Dermis blood vessel endothelial cell (primary cell): ENCODE measurements around the gene LTBP3. TPM values are rescaled to one million over a fixed set of nuclear protein-coding genes. Genes with fewer than 3 reads are reported as not detected.

Experiments used
- DNase-seq: peaks from one replicate; pipeline ENCODE4 v3.0.0; 2010
- total RNA-seq: library from RNA; depleted of rRNA; stranded (reverse); fragments of >200 nt; gene quantifications from 2 replicates; pipeline ENCODE4 v1.2.3, GENCODE V29; 2014

LTBP3 gene
- 31.1 and 48.2 TPM in 2 replicates for total RNA-seq

- DNase-seq: peak; percentile 69
Observed at GRCh38 chr11:65558002-65558929, at the start of gene LTBP3. Gene LTBP3 (minus strand): TSS chr11:65558359. CDS start chr11:65557959, 400 bp downstream.

- DNase-seq: peak; percentile 95
Observed at GRCh38 chr11:65606876-65607613, 48.9 kb upstream of the LTBP3 start.

DNA sequence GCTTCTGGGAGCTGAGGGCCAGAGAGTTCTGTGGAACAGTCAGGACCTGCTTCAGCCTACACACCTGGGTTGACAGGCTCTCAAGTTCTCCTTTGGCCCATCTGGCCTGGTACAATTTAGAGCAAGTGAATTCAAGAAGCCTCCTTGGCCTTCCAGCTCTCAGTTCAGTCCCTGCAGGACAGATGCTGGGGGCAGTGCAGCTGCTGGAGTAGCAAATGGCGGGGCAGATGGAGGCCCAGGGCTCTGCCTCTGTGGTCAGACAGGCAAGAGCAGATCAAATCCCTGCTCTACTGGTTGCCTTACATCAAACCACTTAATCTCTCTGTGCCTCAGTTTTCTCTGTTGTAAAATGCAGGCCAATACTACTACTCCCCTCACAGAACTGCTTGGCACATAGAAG is 46.1 kb upstream of the LTBP3 start:
- DNase-seq: no peak

- DNase-seq: no peak
Observed at GRCh38 chr11:65599955-65600246, 41.7 kb upstream of the LTBP3 start.

- no peak for DNase-seq
Observed at GRCh38 chr11:65599216-65599954, 41.2 kb upstream of the LTBP3 start.

- no peak for DNase-seq
Observed at GRCh38 chr11:65598258-65598699, 40.1 kb upstream of the LTBP3 start.

DNA sequence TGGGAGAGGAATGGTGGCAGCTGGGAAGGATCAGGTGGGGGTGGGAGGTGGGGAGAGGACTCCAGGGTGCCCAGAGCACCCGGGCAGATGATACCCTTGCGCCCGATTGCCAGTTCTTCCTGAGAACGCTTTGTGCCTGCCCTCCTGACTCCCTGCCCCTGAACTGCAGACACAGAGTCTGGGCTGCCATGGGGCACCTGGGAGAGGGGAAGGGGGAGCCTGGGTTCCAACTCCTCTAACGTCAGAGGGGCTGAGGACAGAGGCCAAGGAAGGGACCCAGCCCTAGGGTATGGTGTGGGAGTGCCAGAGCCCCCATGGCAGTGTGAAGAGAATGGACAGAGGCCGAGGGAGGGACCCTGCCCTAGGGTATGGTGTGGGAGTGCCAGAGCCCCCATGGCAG is 38.4 kb upstream of the LTBP3 start:
- DNase-seq: no peak

GRCh38 chr11:65595543-65596281 is 37.6 kb upstream of the LTBP3 start, which contains the start of gene KCNK7:
Gene KCNK7 (minus strand): TSS chr11:65595800. CDS start chr11:65595772, 28 bp downstream.
- DNase-seq: peak; percentile 34

GRCh38 chr11:65595131-65595530 is 37.0 kb upstream of the LTBP3 start:
- no peak for DNase-seq

GRCh38 chr11:65593518-65594414 is 35.6 kb upstream of the LTBP3 start:
- peak; percentile 64 for DNase-seq

GRCh38 chr11:65592858-65593517 is 34.8 kb upstream of the LTBP3 start:
- no peak for DNase-seq

- peak; percentile 75 for DNase-seq
Observed at GRCh38 chr11:65591939-65592857, 34.0 kb upstream of the LTBP3 start.

DNA sequence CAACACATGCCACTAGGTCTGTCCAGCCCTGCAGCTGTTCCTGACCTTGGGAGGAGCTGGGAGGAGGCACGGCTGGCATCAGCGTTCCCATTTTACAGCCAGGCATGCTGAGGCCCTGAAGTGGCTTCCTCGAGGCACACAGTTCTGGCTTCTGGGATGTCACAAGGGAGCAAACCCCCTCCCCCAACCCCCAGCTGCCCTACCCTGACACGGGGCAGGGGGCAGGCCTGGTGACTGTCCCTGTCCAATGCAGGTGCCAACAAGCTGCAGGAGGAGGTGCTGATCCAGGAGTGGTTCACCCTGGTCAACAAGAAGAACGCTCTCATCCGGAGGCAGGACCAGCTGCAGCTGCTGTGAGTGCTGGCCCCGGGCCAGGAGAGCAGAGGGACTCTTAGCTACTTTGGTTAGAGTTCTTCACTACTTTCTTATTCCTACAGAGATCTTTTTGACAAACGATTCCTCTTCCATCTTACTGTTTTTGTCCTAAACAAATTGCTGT is 32.1 kb upstream of the LTBP3 start:
- peak; percentile 37 for DNase-seq

DNA sequence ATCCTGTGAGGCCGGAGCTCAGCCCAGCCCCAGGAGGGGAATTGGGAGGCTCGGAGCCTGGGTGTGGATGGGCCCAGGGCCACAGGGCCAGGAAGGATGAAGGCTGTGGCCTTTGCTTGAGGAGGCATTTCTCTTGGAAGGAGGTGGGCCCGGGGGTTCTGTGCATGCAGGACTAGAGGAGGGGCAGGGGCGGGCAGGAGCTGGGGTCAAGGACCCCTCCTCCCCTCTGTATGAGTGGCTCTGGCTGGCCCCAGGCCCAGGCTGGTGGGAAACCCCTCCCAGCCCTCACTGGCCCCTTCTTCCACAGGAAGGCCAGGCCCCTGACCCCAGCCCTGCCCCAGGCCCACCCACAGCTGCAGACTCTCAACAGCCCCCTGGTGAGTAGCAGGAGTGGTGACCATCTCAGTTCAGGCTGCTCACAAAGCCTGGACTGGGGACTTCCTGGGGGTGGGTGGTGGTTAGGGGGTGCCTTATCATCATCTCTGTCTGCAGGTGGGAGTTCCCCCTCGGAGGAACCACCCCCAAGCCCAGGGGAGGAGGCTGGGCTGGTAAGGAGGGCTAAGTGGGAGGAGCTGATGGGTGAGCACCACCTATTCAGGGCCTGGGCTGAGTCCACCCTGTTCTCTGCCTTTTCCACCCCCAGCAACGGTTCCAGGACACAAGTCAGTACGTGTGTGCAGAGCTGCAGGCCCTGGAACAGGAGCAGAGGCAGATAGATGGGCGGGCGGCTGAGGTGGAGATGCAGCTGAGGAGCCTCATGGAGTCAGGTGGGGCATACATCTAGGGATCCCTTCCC is 31.5 kb upstream of the LTBP3 start:
- DNase-seq: no peak

DNA sequence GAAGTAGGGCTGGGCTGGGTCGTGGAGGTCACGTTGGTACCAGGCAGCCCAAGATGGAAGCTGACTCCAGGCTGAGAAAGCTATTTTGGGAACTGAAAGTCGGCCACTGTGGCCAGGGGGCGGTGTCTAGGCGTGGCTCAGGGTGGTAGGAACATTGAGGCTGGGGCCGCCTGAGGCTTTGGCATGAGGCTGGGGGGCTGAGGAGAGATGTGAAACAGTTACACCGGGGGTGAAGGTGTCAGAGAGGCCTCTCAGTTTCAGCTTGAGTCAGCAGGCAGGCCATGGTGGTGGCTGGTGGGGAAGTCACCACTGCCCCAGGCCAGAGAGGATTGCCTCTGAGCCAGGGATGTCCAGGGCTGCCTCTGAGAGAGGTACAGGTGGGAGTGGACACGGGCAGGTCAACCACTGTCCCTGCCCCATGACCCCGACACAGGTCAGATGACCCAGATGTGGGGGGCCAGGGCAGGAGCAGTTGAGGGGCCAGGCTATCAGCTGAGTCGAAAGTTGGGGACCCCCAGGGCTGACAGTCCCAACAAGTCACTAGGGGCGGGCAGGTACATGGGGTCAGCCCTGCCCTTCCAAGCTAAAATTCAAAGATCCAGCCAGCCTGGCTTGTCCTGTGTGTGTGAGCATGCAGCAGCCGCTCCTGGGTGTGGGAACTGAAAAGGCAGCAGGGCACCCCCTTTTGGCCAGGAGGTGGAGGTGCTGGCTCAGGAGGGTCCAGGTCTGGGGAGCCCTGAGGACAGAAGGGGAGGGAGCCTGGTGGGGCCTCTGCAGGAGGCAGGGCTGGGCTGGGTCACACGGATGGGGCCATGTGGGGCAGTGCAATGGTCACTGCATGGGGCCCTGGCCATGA is 30.3 kb upstream of the LTBP3 start:
- peak; percentile 85 for DNase-seq

DNA sequence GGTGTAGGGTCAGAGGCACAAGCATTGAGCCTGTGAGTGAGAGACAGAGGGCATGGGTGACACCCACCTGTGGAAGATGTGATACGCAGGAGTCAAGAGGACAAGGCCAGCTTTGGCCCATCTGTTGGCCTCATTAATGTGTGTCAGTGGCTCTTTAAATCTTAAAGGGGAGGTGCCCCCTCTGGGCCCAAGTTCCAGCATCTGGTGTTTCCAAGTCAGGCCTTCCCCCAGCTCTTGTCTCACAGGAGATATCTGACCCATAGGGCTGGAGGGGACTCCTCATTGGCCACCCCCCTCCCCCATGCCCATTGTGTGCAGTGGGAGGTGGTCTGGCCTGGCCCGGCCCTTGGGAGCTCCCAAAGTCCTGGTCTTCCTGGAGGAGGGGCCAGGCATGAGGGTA is 28.5 kb upstream of the LTBP3 start:
- DNase-seq: no peak

DNA sequence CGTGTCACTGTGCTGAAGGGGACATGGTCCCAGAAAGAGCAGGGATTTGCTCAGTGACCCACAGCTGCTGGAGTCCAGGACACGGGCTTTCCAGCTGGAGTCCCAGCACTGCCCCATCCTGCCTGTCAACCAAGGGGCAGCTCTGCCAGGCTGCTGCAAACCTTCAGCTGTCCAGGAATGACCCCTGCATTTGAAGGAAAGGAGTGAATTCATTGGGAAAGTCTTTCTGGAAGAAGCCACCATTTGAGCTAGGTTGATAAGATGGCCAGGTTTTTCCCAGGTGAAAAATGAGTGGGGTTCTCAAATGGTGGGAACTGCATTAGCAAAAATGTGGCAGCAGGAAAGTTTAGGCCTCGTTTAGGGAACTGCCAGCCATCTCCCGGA is 28.1 kb upstream of the LTBP3 start:
- no peak for DNase-seq
